HG02840 (cell line): Measurements from ENCODE around the gene TIFAB.
"Not testable (repeated sequence)": the region's sequence is repeated elsewhere in the genome, so short reads cannot be mapped to it uniquely, and the experiment has no call there.

Experiments used
- ATAC-seq: cut with Tn5 transposase; IDR thresholded peaks from one replicate; pipeline ENCODE4 v1.9.1; 2021; ENCODE audit warnings: mild to moderate bottlenecking, moderate library complexity, moderate number of reproducible peaks; ENCODE audit not compliant: unreplicated experiment, low FRiP score

The TIFAB gene, protein sequence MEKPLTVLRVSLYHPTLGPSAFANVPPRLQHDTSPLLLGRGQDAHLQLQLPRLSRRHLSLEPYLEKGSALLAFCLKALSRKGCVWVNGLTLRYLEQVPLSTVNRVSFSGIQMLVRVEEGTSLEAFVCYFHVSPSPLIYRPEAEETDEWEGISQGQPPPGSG

DNA sequence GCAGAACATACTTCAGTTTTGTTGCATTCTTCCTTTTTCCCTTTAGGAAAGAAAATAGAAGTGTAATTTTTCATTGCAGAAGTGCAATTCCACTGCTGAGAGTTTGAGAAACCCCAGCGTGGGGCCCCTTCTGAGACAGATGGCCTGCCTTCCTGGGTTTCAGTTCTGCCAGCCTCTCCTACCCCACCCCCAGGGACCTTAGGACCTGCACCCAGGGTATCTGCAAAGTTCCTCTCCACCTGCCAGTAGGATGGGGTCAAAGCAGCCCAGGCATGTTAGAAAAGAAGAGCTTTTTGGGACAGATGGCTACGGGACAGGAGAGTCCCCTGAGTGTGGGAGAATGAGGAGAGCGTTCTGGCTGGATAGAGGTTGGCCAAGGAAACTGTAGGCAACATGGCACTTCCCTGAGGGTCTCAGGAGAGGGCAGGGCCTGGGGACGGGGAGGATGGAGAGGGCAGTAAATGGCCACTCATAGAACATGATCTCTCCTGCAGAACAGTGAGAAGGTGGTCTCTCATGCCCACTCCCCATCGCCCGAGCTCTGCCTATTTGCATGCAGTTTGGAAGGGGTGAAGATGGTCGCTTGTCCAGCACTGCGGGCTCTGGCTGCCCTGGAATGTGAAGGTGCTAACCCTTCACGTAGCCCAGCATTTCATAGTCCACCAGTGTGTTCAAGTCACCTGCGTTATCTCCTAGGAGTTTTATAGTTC, at the start of gene TIFAB:
TIFAB (minus strand) TSS at position 31 of the 710 bp plus-strand sequence. CDS start 2,412 bp downstream, outside the sequence.
- ATAC-seq: no peak

DNA sequence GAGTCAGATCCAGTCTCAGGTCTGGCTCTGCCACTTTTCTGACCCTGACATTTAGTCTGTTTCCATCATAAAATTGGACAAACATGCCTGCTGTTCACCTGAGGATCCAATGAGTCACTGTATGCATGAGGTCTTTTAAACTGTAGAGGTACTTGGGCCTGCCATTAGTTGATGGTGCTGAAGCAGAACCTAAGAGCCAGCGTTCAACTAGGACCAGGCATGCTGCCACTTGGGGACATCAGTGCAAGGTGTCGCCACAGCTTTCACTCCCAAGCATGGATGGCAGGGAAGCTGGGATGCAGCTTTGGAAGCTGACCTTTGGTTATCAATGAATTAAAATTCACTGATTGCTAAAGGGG, 46.5 kb upstream of the TIFAB start:
- no peak for ATAC-seq

DNA sequence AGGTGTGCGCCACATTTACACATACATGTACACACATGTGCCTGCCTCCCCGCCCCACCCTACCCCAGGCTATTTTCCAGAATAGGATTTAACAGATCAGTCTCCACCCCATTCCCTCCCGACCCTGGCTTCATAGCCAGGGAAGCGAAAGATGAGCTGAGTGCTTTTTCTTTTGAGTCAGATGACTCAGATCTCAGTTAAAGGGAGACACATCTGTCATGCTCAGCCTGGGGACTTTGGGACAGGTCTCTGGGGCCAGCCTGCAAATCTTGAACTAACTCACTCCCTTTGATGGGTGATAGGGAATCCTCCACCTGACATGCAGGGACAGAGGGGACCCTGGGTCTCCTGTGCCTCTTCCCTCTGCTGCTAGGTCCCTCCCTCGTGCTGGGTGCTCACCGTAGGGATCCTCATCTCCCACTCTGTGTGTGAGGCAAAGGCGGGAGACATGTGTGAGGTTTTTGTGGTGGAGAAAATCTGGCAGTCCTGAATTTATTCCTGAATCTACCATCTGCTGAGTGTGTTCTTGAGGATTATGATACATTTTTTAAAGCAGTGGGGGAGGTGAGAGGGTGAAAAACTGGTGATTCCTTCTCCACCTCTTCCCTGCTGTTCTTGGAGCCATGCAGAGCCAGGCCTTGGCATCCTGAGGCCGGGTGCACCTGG, 46.0 kb upstream of the TIFAB start:
- ATAC-seq: no peak

DNA sequence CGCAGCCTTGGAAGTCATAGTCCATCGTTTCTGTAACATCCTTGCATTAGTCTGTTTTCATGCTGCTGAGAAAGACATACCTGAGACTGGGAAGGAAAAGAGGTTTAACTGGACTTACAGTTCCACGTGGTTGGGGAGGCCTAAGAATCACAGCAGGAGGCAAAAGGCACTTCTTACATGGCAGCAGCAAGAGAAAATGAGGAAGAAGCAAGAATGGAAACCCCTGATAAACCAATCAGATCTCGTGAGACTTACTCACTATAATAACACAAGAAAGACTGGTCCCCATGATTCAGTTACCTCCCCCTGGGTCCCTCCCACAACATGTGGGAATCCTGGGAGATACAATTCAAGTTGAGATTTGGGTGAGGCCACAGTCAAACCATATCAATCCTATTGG, 43.4 kb upstream of the TIFAB start:
- ATAC-seq: not testable (repeated sequence)

DNA sequence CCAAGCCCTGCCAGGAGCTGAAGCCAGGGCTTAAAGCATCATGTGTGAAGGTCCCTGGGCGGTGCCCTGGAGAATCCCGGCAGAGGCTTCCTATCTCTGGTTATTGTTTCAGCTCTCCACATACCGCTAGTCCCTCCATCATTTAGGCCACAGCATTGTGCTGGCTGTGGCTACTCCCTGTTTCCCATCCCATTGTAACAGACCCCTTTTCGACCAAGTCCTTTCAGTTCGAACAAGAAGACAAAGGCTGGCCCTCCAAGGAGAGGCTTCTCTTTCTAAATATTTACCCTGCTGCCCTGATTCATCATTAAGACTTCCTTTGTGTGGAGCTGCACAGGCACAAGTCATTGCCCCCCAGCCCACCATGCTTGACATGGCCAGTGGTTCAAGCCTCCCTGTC, 42.0 kb upstream of the TIFAB start:
- no peak for ATAC-seq

DNA sequence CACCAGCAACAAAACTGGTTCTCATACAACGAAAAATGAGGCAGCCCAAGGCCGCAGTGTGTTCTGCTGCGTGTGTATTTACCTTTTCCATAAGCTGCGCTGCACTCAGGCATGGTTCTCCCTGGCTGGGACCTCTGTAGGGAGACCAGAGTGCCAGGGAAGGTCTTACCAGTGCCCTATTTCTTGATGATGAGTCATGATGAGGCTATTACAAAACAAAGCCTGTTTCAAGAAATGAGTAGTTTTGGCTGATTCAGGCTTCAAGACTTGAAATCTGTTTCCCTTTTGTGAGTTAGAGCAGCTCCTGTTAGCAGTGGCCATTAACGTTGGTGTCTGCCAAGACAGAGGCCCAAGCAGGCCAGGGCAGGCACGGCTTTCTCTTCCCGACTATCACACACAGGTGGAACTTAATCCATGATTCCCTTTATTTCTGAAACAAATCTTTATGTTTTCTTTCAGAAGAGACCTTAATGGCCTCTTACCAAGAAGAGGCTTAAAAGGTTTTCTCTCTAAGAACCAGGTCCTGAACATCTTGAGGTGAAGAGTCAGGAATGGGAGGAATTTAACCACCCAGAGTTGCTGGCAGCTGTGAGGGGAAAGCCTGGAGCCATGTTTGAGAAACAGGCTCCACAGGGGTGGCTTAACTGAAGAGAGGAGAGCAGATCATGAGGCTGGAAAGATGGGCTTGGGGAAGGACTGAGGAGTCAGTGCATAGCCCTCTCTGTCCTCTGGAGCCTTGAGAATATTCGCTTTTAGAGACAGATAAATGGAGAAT, 41.4 kb upstream of the TIFAB start:
- no peak for ATAC-seq

DNA sequence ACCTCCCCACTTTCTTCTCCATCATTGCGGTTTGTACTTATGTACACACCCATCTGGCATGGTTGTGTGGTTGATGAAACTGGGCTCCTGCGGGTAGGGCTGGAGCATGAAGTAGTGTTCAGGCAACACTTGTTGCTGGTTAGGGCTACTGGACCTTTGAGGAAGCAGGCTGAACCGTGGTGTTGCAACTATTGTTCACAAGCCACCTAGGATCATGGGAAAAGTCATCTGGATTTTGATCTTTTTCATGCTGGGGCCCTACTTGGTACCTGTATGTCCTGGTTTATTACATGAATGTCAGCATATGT, 40.1 kb upstream of the TIFAB start:
- ATAC-seq: no peak

DNA sequence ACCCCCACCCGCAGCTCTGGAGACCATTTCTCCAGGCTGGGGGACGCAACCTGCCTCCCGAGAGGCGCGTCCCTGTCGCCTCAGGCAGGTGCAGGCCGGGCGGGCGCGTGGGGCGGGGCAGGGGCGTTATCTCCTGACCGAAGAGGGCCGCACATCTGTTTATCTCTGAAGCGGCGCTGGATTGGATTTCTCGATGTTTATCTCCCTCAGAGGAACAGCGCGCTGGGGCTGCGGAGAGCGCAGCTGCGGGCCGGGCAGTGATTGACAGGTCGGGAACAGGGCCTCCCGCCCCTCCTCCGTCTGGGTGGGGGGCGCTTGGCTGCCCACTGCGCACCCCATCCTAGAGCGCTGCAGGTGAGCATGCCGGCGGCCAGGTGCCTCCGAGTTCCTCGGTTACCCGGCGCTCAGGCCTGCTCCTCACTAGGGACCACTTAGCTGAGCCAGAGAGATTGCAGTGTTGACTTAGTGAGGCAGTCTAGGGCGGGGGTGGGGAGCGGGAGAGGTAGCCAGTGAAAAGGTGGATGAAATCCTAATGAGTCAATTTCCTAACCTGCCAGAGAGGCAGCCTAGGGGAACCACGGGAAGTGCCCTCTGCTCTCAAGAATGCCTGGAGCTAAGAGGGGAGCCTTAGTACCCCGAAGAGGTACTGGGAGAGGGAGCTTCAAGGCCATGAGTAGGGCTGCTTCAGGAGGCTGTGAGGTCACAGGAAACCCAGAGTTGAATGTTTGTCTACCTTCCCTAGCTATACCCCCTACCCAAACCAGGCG, 39.6 kb upstream of the TIFAB start:
- no peak for ATAC-seq

DNA sequence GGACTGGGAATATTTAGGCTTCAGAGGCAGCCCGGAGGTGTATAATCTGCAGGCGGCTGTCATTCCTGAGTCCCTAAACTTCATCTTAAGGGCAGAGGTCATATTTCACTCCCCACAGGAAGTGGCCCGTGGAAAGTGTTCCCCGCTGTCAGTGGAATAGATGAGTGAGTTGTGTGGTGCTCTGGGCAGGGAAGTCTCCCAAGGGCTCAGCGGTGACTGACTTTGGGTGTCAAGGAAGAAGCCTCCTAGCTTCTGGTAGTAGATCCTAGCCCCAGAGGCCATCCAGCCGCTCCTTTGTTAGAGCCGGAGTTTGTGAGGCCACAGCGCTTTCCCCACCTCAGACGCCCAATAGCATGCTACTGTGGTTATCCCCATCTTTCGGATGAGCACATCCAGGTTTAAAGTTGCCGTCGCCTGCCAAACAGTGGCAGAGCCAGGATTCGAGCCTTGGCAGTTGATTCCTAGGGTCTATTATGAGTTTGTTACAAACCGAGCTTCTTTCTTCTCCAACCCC, 38.9 kb upstream of the TIFAB start:
- no peak for ATAC-seq

DNA sequence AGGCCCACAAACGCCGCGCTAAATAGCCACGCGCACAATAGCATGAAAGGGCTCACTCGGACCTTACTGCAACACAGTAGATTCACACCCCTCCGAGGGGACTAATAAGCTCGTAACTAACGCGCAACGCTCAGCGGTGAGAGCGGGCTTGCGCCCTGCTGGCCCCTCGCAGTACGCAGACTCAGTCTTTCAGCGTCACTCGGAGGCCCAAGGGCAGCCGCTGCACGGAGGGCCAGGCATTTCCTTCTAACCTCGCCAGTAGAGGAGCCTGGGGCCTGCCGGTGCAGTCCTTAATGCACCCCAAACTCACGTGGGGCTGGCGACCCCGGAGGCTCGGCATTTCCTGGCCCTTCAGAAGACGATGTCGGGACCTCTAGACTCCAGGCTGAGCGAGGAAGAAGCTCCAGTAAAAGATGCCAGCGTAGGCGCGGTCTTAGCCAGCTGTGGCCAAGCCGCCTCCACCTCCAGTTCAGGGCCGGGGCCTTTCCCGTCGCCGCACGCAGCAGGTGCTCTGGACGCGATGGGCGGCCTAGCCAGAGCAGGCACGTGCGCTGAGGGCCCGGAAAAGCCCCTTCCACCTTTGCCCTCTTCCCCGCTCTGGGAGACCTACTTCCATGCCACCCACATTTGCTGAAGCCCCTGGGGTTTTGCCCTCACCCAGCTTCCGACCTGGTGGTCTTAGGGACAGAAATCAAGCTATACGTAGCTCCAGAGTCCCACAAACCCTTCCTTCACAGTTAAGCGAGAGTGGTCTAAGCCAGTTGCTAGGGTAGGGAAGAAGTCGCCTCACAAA, 38.3 kb upstream of the TIFAB start:
- ATAC-seq: no peak

DNA sequence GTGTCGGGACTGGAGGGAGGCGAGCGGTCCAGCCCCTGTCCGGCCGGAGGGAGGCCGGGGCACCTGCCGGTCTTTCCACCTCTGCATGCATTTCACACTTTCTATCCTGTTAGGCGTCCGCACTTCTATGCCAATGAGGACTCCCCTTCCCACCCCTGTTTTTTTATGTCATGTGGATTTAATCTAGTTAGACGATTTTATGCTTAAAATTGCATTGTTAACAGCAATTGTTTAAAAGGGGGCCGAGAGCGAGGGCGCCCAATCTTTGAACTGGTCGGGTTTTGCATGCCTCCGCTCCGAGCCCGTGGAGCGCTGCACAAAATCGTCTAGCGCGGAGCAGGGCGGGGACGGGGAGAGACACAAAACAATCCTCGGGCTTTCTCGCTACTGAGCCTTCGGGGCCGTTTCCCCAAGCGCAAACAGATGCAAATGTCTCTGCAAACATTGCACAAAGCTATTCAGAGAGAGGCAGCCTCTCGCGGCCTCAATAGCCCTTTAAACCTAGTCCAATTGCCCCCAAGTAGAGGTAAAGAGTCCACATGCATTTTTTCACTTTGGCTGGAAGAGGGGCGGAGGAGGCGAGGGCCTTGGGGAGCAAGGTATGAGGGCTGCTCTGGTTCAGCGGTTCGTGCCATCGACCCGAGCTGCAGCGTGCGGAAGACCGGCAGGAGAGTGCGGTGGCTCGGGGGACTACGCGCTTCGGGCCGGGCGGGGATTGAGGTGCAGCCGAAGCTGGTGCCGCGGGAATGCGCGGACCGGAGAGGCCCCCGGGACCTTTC, 37.5 kb upstream of the TIFAB start:
- no peak for ATAC-seq

DNA sequence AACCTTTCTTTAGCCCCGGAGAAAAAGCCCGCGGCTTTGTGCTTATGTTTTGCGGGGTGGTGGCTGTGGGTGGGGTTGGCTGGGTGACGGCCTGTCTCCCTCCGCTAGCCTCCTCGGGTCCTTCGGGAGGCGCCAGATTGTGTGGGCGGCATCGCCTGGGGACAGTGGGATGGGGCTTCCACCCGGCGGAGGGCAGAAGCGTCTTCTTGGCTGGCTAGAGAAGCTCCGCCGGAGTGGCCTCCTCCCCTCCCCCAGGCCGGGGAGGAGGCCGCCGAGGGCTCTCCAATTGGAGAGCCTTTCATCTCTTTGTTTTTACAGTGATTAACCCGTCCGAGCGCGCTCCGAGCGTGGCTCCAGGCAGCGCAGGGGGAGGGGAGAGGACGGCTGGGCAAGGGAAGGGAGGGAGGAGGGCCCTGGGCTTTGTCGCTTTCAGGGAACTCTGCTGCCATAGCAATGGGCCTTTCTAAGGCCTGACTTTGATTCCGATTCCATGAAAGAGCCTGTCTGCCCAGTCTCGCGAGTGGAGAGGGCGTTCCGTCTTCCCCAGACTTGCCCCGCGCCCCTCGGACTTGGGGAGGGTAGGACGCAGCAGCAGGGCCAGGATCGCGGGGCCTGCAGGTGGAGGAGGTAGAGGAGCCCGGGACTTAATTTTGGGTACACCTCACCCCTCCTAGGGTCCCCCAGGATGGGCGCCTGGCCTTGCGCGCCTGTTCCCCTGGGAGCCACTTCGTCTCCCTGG, 36.7 kb upstream of the TIFAB start:
- no peak for ATAC-seq

DNA sequence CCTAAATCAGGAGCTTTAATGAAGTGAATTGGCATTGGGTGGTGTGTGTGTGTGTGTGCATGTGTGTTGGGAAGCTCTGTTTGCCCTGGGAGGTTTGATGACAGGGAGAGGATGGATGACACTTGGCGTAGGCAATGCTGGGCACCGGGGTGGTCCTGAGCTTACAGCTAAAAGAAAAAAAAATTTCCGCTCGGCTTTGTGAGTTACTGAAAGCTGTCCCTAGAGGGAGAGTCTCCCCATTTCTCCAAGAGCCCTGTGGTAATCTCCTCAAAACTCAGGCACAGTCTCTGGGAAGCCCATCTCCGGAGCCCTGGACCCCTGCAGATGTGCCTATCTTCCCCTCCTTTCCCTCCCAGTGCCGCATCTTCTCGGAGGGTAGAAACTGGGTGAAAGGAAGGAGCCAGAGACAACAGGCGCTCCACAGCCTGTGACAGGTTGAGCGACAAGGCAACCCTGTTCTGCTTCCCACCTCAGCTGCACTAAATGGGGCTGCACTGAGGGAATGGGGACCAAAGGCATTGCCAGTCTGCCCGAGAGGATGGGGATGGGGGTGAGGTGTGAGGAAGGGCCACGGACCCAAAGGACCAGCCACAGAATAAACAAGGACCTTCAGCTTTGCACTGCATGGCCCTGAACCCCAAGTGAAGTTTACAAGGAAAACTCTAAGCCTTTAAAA, 35.8 kb upstream of the TIFAB start:
- no peak for ATAC-seq

DNA sequence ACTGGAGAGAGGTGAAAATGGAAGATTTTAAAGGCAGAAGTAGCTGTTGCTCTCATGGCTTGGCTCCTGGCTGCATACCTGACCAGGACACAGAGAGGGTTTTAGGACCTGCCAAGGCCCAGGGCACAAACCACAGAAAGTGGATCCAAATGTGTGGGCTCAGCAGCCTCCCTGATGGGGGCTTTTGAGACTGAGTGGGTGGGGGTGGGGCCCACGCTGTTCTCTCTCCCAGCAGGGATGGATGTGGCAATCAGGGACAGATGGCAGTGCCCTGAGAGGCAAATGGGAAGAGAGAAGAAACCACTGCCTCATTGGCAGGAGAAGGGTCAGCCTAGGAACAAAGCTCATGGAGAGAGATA, 34.9 kb upstream of the TIFAB start:
- no peak for ATAC-seq

DNA sequence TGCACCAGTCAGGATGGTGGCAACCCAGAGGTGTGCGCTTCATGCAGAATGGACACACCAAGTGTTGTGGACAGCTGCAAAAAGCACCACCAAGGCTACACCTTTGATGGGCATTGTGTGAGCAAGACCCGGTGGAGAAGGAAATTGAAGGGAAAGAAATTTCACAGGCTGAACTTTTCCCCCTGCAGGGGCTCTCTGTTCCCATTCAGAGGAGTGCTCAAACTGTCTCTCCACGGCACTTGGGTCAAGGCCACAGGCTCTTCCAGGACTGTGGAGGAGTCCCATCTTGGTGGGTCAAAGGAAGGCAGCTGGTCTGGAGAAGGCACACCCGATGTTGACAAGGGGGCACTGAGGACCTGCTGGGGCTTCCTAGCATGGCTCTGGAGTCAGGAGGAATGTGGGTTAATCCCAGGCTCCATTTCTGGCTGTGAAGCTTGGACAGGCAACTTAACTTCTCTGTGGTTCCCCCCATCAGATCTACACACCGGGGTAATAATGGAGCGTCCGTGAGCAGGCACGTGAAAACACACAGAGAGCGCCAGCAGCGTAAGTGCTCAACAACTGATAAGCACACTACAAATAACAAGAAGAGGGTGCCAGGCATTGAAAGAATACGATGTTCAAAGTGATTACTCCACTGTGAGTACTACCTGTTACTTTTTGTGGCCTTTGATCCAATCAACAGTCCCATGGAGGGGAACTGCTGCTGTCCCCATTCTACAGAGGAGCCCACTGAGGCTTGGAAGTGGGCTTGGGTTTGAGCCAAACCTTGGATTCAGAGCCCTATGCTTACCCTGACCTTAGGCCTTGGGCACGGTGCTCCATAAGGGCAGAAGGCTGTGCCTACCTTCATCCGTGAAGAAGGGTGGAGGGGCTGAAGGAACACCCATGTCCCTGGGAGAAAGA, 34.2 kb upstream of the TIFAB start:
- no peak for ATAC-seq

DNA sequence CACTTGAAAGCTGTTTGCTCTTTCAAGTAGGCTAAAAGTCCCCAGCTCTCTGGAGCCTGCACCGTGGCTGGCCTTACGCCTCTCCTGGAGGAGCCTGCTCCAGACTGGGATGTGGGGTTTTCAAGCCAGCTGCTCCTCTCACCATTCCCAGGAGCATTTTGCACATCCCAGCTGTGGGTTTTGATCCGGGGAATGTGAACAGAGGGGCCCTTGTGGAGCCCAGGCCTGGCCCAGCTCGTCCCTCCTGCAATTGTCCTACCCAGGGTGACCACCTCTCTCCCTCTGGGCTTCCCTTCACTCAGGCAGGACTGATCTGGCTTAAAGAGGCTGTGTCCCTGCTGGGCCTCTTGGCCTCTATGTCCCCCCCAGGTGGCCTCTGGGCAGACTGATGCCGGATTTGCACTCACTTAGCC, 32.5 kb upstream of the TIFAB start:
- ATAC-seq: no peak

DNA sequence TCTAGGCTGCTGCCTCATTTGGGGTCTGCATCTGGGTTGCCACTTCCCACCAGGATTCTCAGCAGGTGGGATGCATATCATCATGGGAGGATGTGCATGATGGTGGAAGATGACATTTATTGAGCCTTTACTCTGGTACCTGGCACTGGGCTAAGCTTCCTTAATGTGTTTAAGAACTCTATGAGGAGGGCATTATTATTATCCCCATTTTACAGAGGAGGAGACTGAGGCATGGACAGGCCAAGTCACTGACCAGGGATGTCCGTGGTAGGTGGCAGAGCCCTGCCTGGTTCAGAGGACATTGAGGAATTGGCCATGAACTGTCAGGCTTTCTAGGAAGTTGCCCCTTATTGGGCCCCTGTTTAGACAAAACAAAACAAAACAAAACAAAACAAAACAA, 31.1 kb upstream of the TIFAB start:
- no peak for ATAC-seq
